Sigmoid colon (tissue), 7 donors: ENCODE data around the gene RPTOR. TPM values are rescaled to one million over a fixed set of nuclear protein-coding genes. Genes with fewer than 3 reads are reported as not detected.

Experiments used
- DNase-seq: peaks from one replicate; pipeline ENCODE4 v3.0.0-alpha.2; 2019
- H3K27ac ChIP-seq, 4 donors: fragments of 200-600 bp; sonication (generic); one replicate each; pipeline ENCODE4 v1.5.1; 2016 to 2019; ENCODE audit warnings: mild to moderate bottlenecking in 1 of 4
- H3K27me3 ChIP-seq, 3 donors: fragments of 200-600 bp; sonication (generic); one replicate each; pipeline ENCODE4 v1.5.1; 2019; ENCODE audit warnings: mild to moderate bottlenecking in 1 of 3
- H3K36me3 ChIP-seq, 4 donors: fragments of 200-600 bp; sonication (generic); one replicate each; pipeline ENCODE4 v1.5.1; 2016 to 2019
- H3K4me1 ChIP-seq, 4 donors: fragments of 200-600 bp; sonication (generic); one replicate each; pipeline ENCODE4 v1.5.1; 2017 to 2019
- H3K4me3 ChIP-seq, 4 donors: fragments of 200-600 bp; sonication (generic); one replicate each; pipeline ENCODE4 v1.5.1; 2017 to 2019; ENCODE audit warnings: mild to moderate bottlenecking in 2 of 4, moderate library complexity in 1 of 4
- H3K9me3 ChIP-seq, 4 donors: fragments of 200-600 bp in 3 of 4; sonication (generic) in 3 of 4; one replicate each; pipeline versions ENCODE4 v1.5.1 to v1.6.1; 2013 to 2019
- CTCF ChIP-seq, 4 experiments: fragments of 450-650 bp in 3 of 4; fragments of 200-600 bp in 1 of 4; IDR thresholded peaks; one replicate each; pipeline ENCODE4 v1.5.1; 2016 to 2019; ENCODE audit warnings: antibody characterized with exemption in 4 of 4, mild to moderate bottlenecking in 3 of 4, moderate library complexity in 2 of 4
- EP300 ChIP-seq, 4 donors: sonication (generic); formaldehyde crosslinking; IDR thresholded peaks; one replicate each; pipeline ENCODE4 v1.6.1; 2017; ENCODE audit warnings: antibody characterized with exemption in 4 of 4
- POLR2A ChIP-seq, 2 donors: fragments of 450-650 bp; IDR thresholded peaks; one replicate each; pipeline ENCODE4 v1.6.1; 2016; ENCODE audit warnings: antibody characterized with exemption in 2 of 2, mild to moderate bottlenecking in 2 of 2, moderate library complexity in 2 of 2
- POLR2AphosphoS5 ChIP-seq, 4 donors: sonication (generic); formaldehyde crosslinking; IDR thresholded peaks; one replicate each; pipeline ENCODE4 v1.6.1; 2017; ENCODE audit warnings: antibody characterized with exemption in 4 of 4
- WGBS, 2 donors: extraction: QIAGEN DNeasy Blood & Tissue Kit; methylation state at CpG; one replicate each; pipeline ENCODE4 v1.1.7; 2013; 5-methylcytosine and 5-hydroxymethylcytosine counted together
- intact Hi-C: fragments of 100-400 bp; cut with DNase I; formaldehyde crosslinking; loops from one replicate; pipeline ENCODE4 v1.15.1; 2023
- polyA plus RNA-seq, 3 donors: library from polyadenylated mRNA; stranded (reverse); fragments of 200-250 nt; gene quantifications; one replicate each; pipeline ENCODE4 v1.2.3, GENCODE V29; 2013
- total RNA-seq, 4 donors: library from RNA; depleted of rRNA; stranded (reverse); fragments of >200 nt; gene quantifications; one replicate each; pipeline ENCODE4 v1.1.0, GENCODE V29; 2016
- donor health status: healthy with polysubstance abuse.
- donor health status: Bipolar disorder and iron deficiency.
- donor health status: healthy.

RPTOR gene
- total and polyA plus RNA-seq, 7 donors: 3.7 to 68.7 (median 22.9) TPM

GRCh38 chr17:80705988-80706387 is 161.3 kb downstream of the RPTOR start:
- H3K36me3 ChIP-seq: peaks cover 0 to 13% (median 5%) of the 10 kb centered on the region in 4 donors
- intact Hi-C loops: no loop called here
- no peak for TF ChIP-seq CTCF (IDR thresholded peaks at IDR 0.05)
- TF ChIP-seq POLR2AphosphoS5 (IDR thresholded peaks at IDR 0.05): no peak
- no peak for TF ChIP-seq EP300 (IDR thresholded peaks at IDR 0.05)
- TF ChIP-seq POLR2A (IDR thresholded peaks at IDR 0.05): no peak
- no peak for DNase-seq
- no peak overlapping the region for H3K4me3 ChIP-seq
- H3K4me1 ChIP-seq: peaks cover 0 to 13% (median 10%) of the 10 kb centered on the region in 4 donors
- WGBS, 2 donors: 81 to 83% methylated on average over 5 of the region's 5 CpGs
- no peaks in the 10 kb centered on the region for H3K9me3 ChIP-seq
- no peak overlapping the region for H3K27ac ChIP-seq
- no peaks in the 10 kb centered on the region for H3K27me3 ChIP-seq

- DNase-seq: no peak
- no peaks in the 10 kb centered on the region for H3K27me3 ChIP-seq
- no peak for TF ChIP-seq POLR2A (IDR thresholded peaks at IDR 0.05)
- peaks cover 0 to 13% (median 5%) of the 10 kb centered on the region in 4 donors for H3K36me3 ChIP-seq
- 85 to 90% methylated on average over 5 of the region's 5 CpGs for WGBS, 2 donors
- no peak overlapping the region for H3K4me3 ChIP-seq
- no peak overlapping the region for H3K27ac ChIP-seq
- H3K4me1 ChIP-seq: peaks cover 0 to 13% (median 10%) of the 10 kb centered on the region in 4 donors
- intact Hi-C loops: no loop called here
- H3K9me3 ChIP-seq: no peaks in the 10 kb centered on the region
These were observed 161.8 kb downstream of the RPTOR start for GRCh38 chr17:80706463-80706867.

- 86% methylated on average over 6 of the region's 6 CpGs for WGBS, 2 donors
- TF ChIP-seq POLR2AphosphoS5 (IDR thresholded peaks at IDR 0.05): no peak
- no peak for TF ChIP-seq CTCF (IDR thresholded peaks at IDR 0.05)
- TF ChIP-seq POLR2A (IDR thresholded peaks at IDR 0.05): no peak
- no peak for TF ChIP-seq EP300 (IDR thresholded peaks at IDR 0.05)
- Histone ChIP-seq H3K27ac (no peak overlapping the region), H3K36me3 (peaks cover 0 to 13% (median 5%) of the 10 kb centered on the region in 4 donors), H3K4me3 (no peak overlapping the region), H3K27me3 (no peaks in the 10 kb centered on the region), H3K9me3 (no peaks in the 10 kb centered on the region), H3K4me1 (peaks cover 0 to 13% (median 10%) of the 10 kb centered on the region in 4 donors)
- intact Hi-C loops: no loop called here
- no peak for DNase-seq
These were observed 163.8 kb downstream of the RPTOR start for GRCh38 chr17:80708480-80708879.

- Histone ChIP-seq H3K4me1 (peaks cover 0 to 13% (median 10%) of the 10 kb centered on the region in 4 donors), H3K27ac (no peak overlapping the region), H3K27me3 (no peaks in the 10 kb centered on the region), H3K9me3 (no peaks in the 10 kb centered on the region), H3K36me3 (peaks cover 0 to 13% (median 5%) of the 10 kb centered on the region in 4 donors), H3K4me3 (no peak overlapping the region)
- no peak for DNase-seq
- intact Hi-C loops: no loop called here
- WGBS, 2 donors: 92% methylated on average over 28 of the region's 28 CpGs
- TF ChIP-seq CTCF (IDR thresholded peaks at IDR 0.05): no peak
These were observed 164.6 kb downstream of the RPTOR start for GRCh38 chr17:80709090-80709695.

GRCh38 chr17:80710714-80711302 is 166.2 kb downstream of the RPTOR start:
- no peak for DNase-seq
- Histone ChIP-seq H3K9me3 (no peaks in the 10 kb centered on the region), H3K27ac (no peak overlapping the region), H3K4me1 (peaks cover 0 to 12% (median 9%) of the 10 kb centered on the region in 4 donors), H3K4me3 (no peak overlapping the region), H3K36me3 (peaks cover 0 to 13% (median 5%) of the 10 kb centered on the region in 4 donors), H3K27me3 (no peaks in the 10 kb centered on the region)
- WGBS, 2 donors: 91 to 92% methylated on average over 4 of the region's 4 CpGs
- TF ChIP-seq EP300 (IDR thresholded peaks at IDR 0.05) (no peak), POLR2AphosphoS5 (IDR thresholded peaks at IDR 0.05) (no peak), CTCF (IDR thresholded peaks at IDR 0.05) (no peak)
- intact Hi-C loops: no loop called here
